Activated CD8-positive, alpha-beta memory T cell treated with anti-CD3 and anti-CD28 coated beads for 36 hours (primary cell): Measurements from ENCODE around the gene IL4I1. TPM values are rescaled to one million over a fixed set of nuclear protein-coding genes. Genes with fewer than 3 reads are reported as not detected.
"Not testable (repeated sequence)": the region's sequence is repeated elsewhere in the genome, so short reads cannot be mapped to it uniquely, and the experiment has no call there.

Experiments
- CTCF ChIA-PET: fragments of 350-600 bp; sonication (Branson Sonifier 250); formaldehyde crosslinking; loops from one replicate; lab custom pipeline; 2021; ENCODE audit warnings: antibody characterized with exemption; lab: Charles Lee
- POLR2A ChIA-PET: fragments of 350-600 bp; sonication (Branson Sonifier 250); formaldehyde crosslinking; loops from one replicate; lab custom pipeline; 2021; ENCODE audit warnings: antibody characterized with exemption; lab: Charles Lee
- total RNA-seq, 2 experiments: library from RNA; stranded (reverse); gene quantifications; one replicate each; pipeline ENCODE4 v1.2.3, GENCODE V29; 2021

The IL4I1 gene
- total RNA-seq = 10 to 100 TPM; 28.9 to 30.8 TPM

- ChIA-PET POLR2A (interaction anchor here (0.7 to 1.3 kb wide), 6 partner anchors 12 to 34 kb away, joined by 3 to 7 read pairs (median 4); partner anchors contain the start of genes AKT1S1, ATF5, NUP62 and TBC1D17), CTCF (interaction anchor here (0.6 to 1.3 kb wide), 3 partner anchors 15 to 166 kb away, joined by 3 to 5 read pairs (median 3); no protein-coding TSS in a partner anchor)
Measured at GRCh38 chr19:49896863-49897621, at the start of gene IL4I1. IL4I1 (minus strand) TSS chr19:49896887; CDS start chr19:49896160, 727 bp downstream.

GRCh38 chr19:49946415-49946814 lies 49.7 kb upstream of the IL4I1 start:
- ChIA-PET CTCF (no interaction called here), POLR2A (no interaction called here)

GRCh38 chr19:49944567-49944966 lies 47.9 kb upstream of the IL4I1 start:
- CTCF ChIA-PET, POLR2A ChIA-PET: not testable (repeated sequence)

GRCh38 chr19:49940482-49940791 lies 43.8 kb upstream of the IL4I1 start:
- ChIA-PET POLR2A (no interaction called here), CTCF (no interaction called here)

GRCh38 chr19:49939721-49940481 lies 43.2 kb upstream of the IL4I1 start:
- CTCF ChIA-PET = interaction anchor here (3.8 kb wide), 1 partner anchor 44 kb away, joined by 27 read pairs; no protein-coding TSS in a partner anchor
- POLR2A ChIA-PET = no interaction called here

- CTCF ChIA-PET = interaction anchor here (0.7 to 3.8 kb wide), 8 partner anchors 11 to 93 kb away, joined by 3 to 27 read pairs (median 4); no protein-coding TSS in a partner anchor
- POLR2A ChIA-PET = interaction anchor here (0.7 kb wide), 1 partner anchor 72 kb away, joined by 7 read pairs; no protein-coding TSS in a partner anchor
Measured at GRCh38 chr19:49938662-49939061, 42.0 kb upstream of the IL4I1 start.

GRCh38 chr19:49937750-49938381 lies 41.2 kb upstream of the IL4I1 start:
- ChIA-PET CTCF (interaction anchor here (0.5 to 3.8 kb wide), 19 partner anchors 8 to 526 kb away, joined by 3 to 27 read pairs (median 3); partner anchors contain the start of genes ATF5, NUP62 and VRK3), POLR2A (interaction anchor here (0.6 to 0.7 kb wide), 2 partner anchors 51 to 71 kb away, joined by 4 to 7 read pairs; no protein-coding TSS in a partner anchor)

- CTCF ChIA-PET = interaction anchor here (3.4 to 3.8 kb wide), 2 partner anchors 18 to 48 kb away, joined by 13 to 27 read pairs; no protein-coding TSS in a partner anchor
- POLR2A ChIA-PET = no interaction called here
Measured at GRCh38 chr19:49936549-49936948, 39.9 kb upstream of the IL4I1 start.

GRCh38 chr19:49933643-49934042 lies 37.0 kb upstream of the IL4I1 start:
- POLR2A ChIA-PET = no interaction called here
- CTCF ChIA-PET = interaction anchor here (1.1 kb wide), 1 partner anchor 50 kb away, joined by 4 read pairs; no protein-coding TSS in a partner anchor

- ChIA-PET POLR2A (no interaction called here), CTCF (interaction anchor here (1.1 kb wide), 1 partner anchor 51 kb away, joined by 4 read pairs; no protein-coding TSS in a partner anchor)
Measured at GRCh38 chr19:49932731-49933131, 36.0 kb upstream of the IL4I1 start.

GRCh38 chr19:49932041-49932451 lies 35.4 kb upstream of the IL4I1 start:
- ChIA-PET POLR2A (no interaction called here), CTCF (no interaction called here)

- ChIA-PET POLR2A (interaction anchor here (0.6 kb wide), 1 partner anchor 35 kb away, joined by 3 read pairs; the partner anchor contains the start of gene IL4I1), CTCF (no interaction called here)
Measured at GRCh38 chr19:49931293-49932040, 34.8 kb upstream of the IL4I1 start.

- ChIA-PET CTCF (interaction anchor here (1.1 to 2.7 kb wide), 3 partner anchors 16 to 95 kb away, joined by 3 to 13 read pairs (median 5); partner anchors contain the start of genes VRK3 and ZNF473), POLR2A (interaction anchor here (1.0 to 2.2 kb wide), 3 partner anchors 36 to 80 kb away, joined by 3 to 12 read pairs (median 8); partner anchors contain the start of genes AKT1S1 and TBC1D17)
Measured at GRCh38 chr19:49930483-49931011, 33.9 kb upstream of the IL4I1 start.

GRCh38 chr19:49929611-49930482 lies 33.2 kb upstream of the IL4I1 start:
- CTCF ChIA-PET = interaction anchor here (1.1 to 2.7 kb wide), 7 partner anchors 8 to 96 kb away, joined by 3 to 13 read pairs (median 3); partner anchors contain the start of genes PTOV1, VRK3 and ZNF473
- POLR2A ChIA-PET = interaction anchor here (0.6 to 2.2 kb wide), 10 partner anchors 32 to 332 kb away, joined by 3 to 12 read pairs (median 4); partner anchors contain the start of genes AKT1S1, IL4I1, TBC1D17 and ZNF473

GRCh38 chr19:49929121-49929610 lies 32.5 kb upstream of the IL4I1 start, which contains the start of the genes ATF5 and NUP62:
ATF5 (plus strand) TSS chr19:49929205; CDS start chr19:49930851, 1,646 bp downstream.
NUP62 (minus strand) TSS chr19:49929504; CDS start chr19:49909807, 19,697 bp downstream.
- CTCF ChIA-PET = interaction anchor here (1.0 to 2.7 kb wide), 9 partner anchors 8 to 96 kb away, joined by 3 to 13 read pairs (median 3); partner anchors contain the start of genes PTOV1, VRK3 and ZNF473
- POLR2A ChIA-PET = interaction anchor here (0.6 to 2.2 kb wide), 12 partner anchors 9 to 331 kb away, joined by 3 to 12 read pairs (median 4); partner anchors contain the start of genes AKT1S1, IL4I1, TBC1D17 and ZNF473
